Body of pancreas (tissue), 4 donors: ENCODE data around the gene FBXO11.

Source experiments
- POLR2A ChIP-seq, 3 donors: fragments of 450-650 bp; IDR thresholded peaks; one replicate each; pipeline ENCODE4 v1.6.1; 2016; ENCODE audit warnings: antibody characterized with exemption in 3 of 3, mild to moderate bottlenecking in 2 of 3
- TF ChIP-seq, protein P1 (sequence below), 7 experiments: fragments of 450-650 bp in 4 of 7; fragments of 200-600 bp in 3 of 7; sonication (generic) in 3 of 7; IDR thresholded peaks; one replicate each; pipeline ENCODE4 v1.5.1; 2016 to 2019; ENCODE audit warnings: antibody characterized with exemption in 7 of 7

DNA sequence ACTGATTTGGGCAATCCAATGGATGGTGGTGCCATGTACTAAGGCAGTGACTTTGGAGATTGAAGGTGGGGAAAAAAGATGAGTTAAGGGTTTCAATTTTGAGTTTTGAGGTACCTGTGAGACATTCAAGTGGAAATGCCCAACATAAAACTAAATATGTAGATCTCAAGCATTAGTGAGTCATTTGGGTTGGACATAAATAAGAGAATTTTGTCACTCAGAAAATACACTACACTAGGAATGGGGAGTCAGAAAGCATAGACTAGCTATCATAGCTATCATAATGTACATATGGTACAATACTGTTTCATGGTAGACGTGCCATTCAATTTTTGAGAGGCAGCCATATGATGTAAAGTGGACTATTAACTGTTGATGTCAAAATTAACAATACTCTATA lies 56.1 kb downstream of the FBXO11 start:
- TF ChIP-seq, protein P1, sequence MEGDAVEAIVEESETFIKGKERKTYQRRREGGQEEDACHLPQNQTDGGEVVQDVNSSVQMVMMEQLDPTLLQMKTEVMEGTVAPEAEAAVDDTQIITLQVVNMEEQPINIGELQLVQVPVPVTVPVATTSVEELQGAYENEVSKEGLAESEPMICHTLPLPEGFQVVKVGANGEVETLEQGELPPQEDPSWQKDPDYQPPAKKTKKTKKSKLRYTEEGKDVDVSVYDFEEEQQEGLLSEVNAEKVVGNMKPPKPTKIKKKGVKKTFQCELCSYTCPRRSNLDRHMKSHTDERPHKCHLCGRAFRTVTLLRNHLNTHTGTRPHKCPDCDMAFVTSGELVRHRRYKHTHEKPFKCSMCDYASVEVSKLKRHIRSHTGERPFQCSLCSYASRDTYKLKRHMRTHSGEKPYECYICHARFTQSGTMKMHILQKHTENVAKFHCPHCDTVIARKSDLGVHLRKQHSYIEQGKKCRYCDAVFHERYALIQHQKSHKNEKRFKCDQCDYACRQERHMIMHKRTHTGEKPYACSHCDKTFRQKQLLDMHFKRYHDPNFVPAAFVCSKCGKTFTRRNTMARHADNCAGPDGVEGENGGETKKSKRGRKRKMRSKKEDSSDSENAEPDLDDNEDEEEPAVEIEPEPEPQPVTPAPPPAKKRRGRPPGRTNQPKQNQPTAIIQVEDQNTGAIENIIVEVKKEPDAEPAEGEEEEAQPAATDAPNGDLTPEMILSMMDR (IDR thresholded peaks at IDR 0.05): no peak
- no peak for TF ChIP-seq POLR2A (IDR thresholded peaks at IDR 0.05)
